Mesendoderm (in vitro differentiated cells): ENCODE results near the gene CRIM1.

Experiments used
- DNase-seq: peaks from one replicate; pipeline ENCODE4 v3.0.0; 2013
- H2AK5ac ChIP-seq: 2 replicates; pipeline ENCODE4 v1.6.1; 2013; ENCODE audit warnings: low read length, inconsistent platforms
- H2BK120ac ChIP-seq: 2 replicates; pipeline ENCODE4 v1.6.1; 2013; ENCODE audit warnings: low read depth, mild to moderate bottlenecking, low read length, moderate library complexity, mixed read lengths
- H2BK15ac ChIP-seq: replicated peaks from 2 replicates; pipeline ENCODE4 v1.6.1; 2013; ENCODE audit warnings: low read depth, mild to moderate bottlenecking, moderate library complexity
- H2BK5ac ChIP-seq: 2 replicates; pipeline ENCODE4 v1.6.1; 2013; ENCODE audit warnings: low read length, inconsistent platforms
- H3K18ac ChIP-seq: 2 replicates; pipeline ENCODE4 v1.6.1; 2013; ENCODE audit warnings: mild to moderate bottlenecking, low read length, mixed read lengths
- H3K23ac ChIP-seq: one replicate; pipeline ENCODE4 v1.6.1; 2013; ENCODE audit warnings: low read length
- H3K27ac ChIP-seq: 2 replicates; pipeline ENCODE4 v1.5.1; 2013; ENCODE audit warnings: low read depth, mild to moderate bottlenecking, inconsistent platforms, low read length, moderate library complexity
- H3K27me3 ChIP-seq: 2 replicates; pipeline ENCODE4 v1.6.1; 2013; ENCODE audit warnings: low read length, control low read depth, mild to moderate bottlenecking, inconsistent platforms; ENCODE audit not compliant: insufficient read depth, poor library complexity
- H3K36me3 ChIP-seq: 2 replicates; pipeline ENCODE4 v1.6.1; 2013; ENCODE audit warnings: low read length, inconsistent platforms; ENCODE audit not compliant: control insufficient read depth, insufficient read depth
- H3K4ac ChIP-seq: one replicate; pipeline ENCODE4 v1.6.1; 2013; ENCODE audit warnings: low read depth, mild to moderate bottlenecking, low read length, moderate library complexity
- H3K4me1 ChIP-seq: 2 replicates; pipeline ENCODE4 v1.6.1; 2013; ENCODE audit warnings: low read depth, low read length, inconsistent platforms; ENCODE audit not compliant: control insufficient read depth
- H3K4me2 ChIP-seq: 2 replicates; pipeline ENCODE4 v1.6.1; 2013; ENCODE audit warnings: low read length
- H3K4me3 ChIP-seq: 2 replicates; pipeline ENCODE4 v1.5.1; 2013; ENCODE audit warnings: mild to moderate bottlenecking, low read length
- H3K56ac ChIP-seq: one replicate; pipeline ENCODE4 v1.6.1; 2013; ENCODE audit warnings: low read length
- H3K79me1 ChIP-seq: 2 replicates; pipeline ENCODE4 v1.6.1; 2013; ENCODE audit warnings: low read length, inconsistent platforms
- H3K79me2 ChIP-seq: 2 replicates; pipeline ENCODE4 v1.6.1; 2013; ENCODE audit warnings: mild to moderate bottlenecking, low read length; ENCODE audit not compliant: control insufficient read depth, insufficient read depth
- H3K9ac ChIP-seq: 2 replicates; pipeline ENCODE4 v1.6.1; 2013; ENCODE audit warnings: low read length, inconsistent platforms
- H4K5ac ChIP-seq: one replicate; pipeline ENCODE4 v1.6.1; 2013; ENCODE audit warnings: low read length
- H4K8ac ChIP-seq: one replicate; pipeline ENCODE4 v1.6.1; 2013; ENCODE audit warnings: low read depth, mild to moderate bottlenecking, control low read depth, low read length, moderate library complexity
- WGBS: extraction: QIAGEN DNeasy Blood & Tissue Kit; methylation state at CpG from one replicate; pipeline ENCODE4 v1.1.7; 2013; ENCODE audit warnings: low lambda C conversion rate, missing lambda C conversion rate; ENCODE audit not compliant: insufficient coverage; ENCODE audit errors: extremely low coverage; 5-methylcytosine and 5-hydroxymethylcytosine counted together

The CRIM1 gene

DNA sequence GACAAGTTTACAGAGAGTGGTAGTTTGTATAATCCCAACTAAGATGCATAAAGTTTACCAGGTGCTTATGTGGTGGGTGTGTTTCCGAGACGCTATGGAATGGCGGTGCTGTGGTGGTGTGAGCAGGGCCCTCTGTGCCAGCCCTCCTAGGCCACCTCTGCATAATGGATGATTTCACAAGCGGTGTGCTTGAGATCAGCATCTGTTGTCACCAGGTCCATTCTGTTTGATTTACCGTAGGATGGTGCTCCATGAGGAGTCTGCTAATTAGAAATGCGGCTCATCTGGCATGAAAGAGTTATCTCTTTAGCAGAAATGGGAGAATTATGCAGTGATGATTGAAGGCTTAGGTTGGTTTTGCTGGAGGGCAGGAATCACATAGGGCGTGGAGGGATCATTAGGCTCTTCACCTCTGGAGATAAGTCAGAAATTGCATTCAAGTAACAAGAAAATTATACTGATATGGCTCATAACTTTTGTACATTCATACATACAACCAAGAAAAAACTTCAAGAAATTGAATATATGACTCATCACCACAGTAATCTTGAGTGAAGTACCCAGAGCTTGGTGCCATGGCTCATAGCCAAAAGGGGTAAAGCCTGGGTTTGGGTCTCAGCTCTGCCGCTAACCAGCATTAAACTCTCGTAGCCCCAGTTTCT lies 41.4 kb downstream of the CRIM1 start:
- H2BK120ac ChIP-seq, result no peak overlapping the region
- H3K4me3 ChIP-seq, result no peak overlapping the region
- H3K23ac ChIP-seq, result no peak overlapping the region
- no peak overlapping the region for H2BK15ac ChIP-seq
- no peak overlapping the region for H3K18ac ChIP-seq
- no peak overlapping the region for H3K4me2 ChIP-seq
- H3K27ac ChIP-seq, result no peak overlapping the region
- no peak overlapping the region for H4K8ac ChIP-seq
- no peaks in the 10 kb centered on the region for H3K36me3 ChIP-seq
- no peaks in the 10 kb centered on the region for H3K27me3 ChIP-seq
- peaks cover 38% of the 10 kb centered on the region for H3K79me2 ChIP-seq
- DNase-seq, result no peak
- H2AK5ac ChIP-seq, result no peak overlapping the region
- no peak overlapping the region for H3K9ac ChIP-seq
- no peak overlapping the region for H3K4ac ChIP-seq
- no peak overlapping the region for H4K5ac ChIP-seq
- WGBS, result no CpG with 5 or more reads among the region's 9 CpGs
- H3K79me1 ChIP-seq, result peaks cover 16% of the 10 kb centered on the region
- H3K56ac ChIP-seq, result no peak overlapping the region
- no peak overlapping the region for H2BK5ac ChIP-seq
- peaks cover 16% of the 10 kb centered on the region for H3K4me1 ChIP-seq

- no peak overlapping the region for H2BK120ac ChIP-seq
- H4K5ac ChIP-seq, result no peak overlapping the region
- peaks cover 38% of the 10 kb centered on the region for H3K79me2 ChIP-seq
- no peak for DNase-seq
- no peak overlapping the region for H3K4ac ChIP-seq
- H3K4me1 ChIP-seq, result peaks cover 16% of the 10 kb centered on the region
- no peak overlapping the region for H2BK5ac ChIP-seq
- H3K56ac ChIP-seq, result no peak overlapping the region
- H3K27ac ChIP-seq, result no peak overlapping the region
- peaks cover 18% of the 10 kb centered on the region for H3K79me1 ChIP-seq
- no peak overlapping the region for H2AK5ac ChIP-seq
- no peaks in the 10 kb centered on the region for H3K36me3 ChIP-seq
- H2BK15ac ChIP-seq, result no peak overlapping the region
- H3K4me2 ChIP-seq, result no peak overlapping the region
- H3K27me3 ChIP-seq, result no peaks in the 10 kb centered on the region
- H3K4me3 ChIP-seq, result no peak overlapping the region
- no peak overlapping the region for H4K8ac ChIP-seq
- H3K23ac ChIP-seq, result no peak overlapping the region
- H3K9ac ChIP-seq, result no peak overlapping the region
- no peak overlapping the region for H3K18ac ChIP-seq
- 100% methylated on average over 1 of the region's 7 CpGs for WGBS
Measured at GRCh38 chr2:36397728-36398413, 42.3 kb downstream of the CRIM1 start.

- Histone ChIP-seq H3K23ac (no peak overlapping the region), H3K4me2 (no peak overlapping the region), H3K18ac (no peak overlapping the region), H4K8ac (no peak overlapping the region), H2BK5ac (no peak overlapping the region), H2AK5ac (no peak overlapping the region), H3K27ac (no peak overlapping the region), H3K79me1 (peaks cover 18% of the 10 kb centered on the region), H3K36me3 (no peaks in the 10 kb centered on the region), H3K79me2 (peaks cover 38% of the 10 kb centered on the region), H2BK15ac (no peak overlapping the region), H3K56ac (no peak overlapping the region), H4K5ac (no peak overlapping the region), H3K9ac (no peak overlapping the region), H3K27me3 (no peaks in the 10 kb centered on the region), H3K4me3 (no peak overlapping the region), H3K4ac (no peak overlapping the region), H2BK120ac (no peak overlapping the region), H3K4me1 (peaks cover 14% of the 10 kb centered on the region)
- no CpG with 5 or more reads among the region's 2 CpGs for WGBS
- no peak for DNase-seq
Measured at GRCh38 chr2:36399050-36399449, 43.5 kb downstream of the CRIM1 start.

DNA sequence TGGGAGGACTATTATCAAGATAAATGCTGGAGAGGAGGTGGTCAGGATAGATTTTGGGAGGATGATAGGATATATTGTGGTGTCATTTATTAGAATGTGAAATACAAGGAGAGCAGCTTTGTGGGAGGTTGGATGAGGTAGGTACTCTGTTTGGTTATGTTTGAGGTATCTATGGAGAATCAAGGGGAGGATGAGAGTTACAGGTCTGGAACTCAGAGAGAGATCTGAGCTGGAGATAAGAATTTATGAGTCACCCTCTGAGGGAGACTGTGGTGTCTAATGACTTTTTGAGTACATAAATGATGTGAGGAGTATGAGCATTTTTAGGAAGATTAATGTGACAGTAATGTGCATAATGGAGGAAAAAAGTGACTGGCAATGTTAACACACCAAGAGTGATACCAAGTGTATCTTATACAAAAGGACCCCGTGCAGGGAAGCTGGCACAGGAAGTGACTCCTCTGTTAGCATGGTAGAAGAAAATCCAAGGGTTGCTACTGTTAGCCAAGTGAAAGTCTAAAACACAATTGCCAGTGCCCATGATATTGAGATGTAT lies 48.2 kb downstream of the CRIM1 start:
- H3K27me3 ChIP-seq, result no peaks in the 10 kb centered on the region
- H4K8ac ChIP-seq, result no peak overlapping the region
- no peak overlapping the region for H3K4me3 ChIP-seq
- H3K9ac ChIP-seq, result no peak overlapping the region
- no peak overlapping the region for H3K23ac ChIP-seq
- H3K4me1 ChIP-seq, result peaks cover 4% of the 10 kb centered on the region
- peaks cover 27% of the 10 kb centered on the region for H3K79me2 ChIP-seq
- H3K4ac ChIP-seq, result no peak overlapping the region
- no peak overlapping the region for H2BK5ac ChIP-seq
- no peak overlapping the region for H3K4me2 ChIP-seq
- no peak overlapping the region for H3K27ac ChIP-seq
- no peak overlapping the region for H2BK15ac ChIP-seq
- no peak overlapping the region for H3K18ac ChIP-seq
- peak; percentile 85 for DNase-seq
- no peak overlapping the region for H3K56ac ChIP-seq
- WGBS, result no CpG with 5 or more reads among the region's 1 CpG
- H2BK120ac ChIP-seq, result no peak overlapping the region
- H2AK5ac ChIP-seq, result no peak overlapping the region
- H3K36me3 ChIP-seq, result no peaks in the 10 kb centered on the region
- peaks cover 12% of the 10 kb centered on the region for H3K79me1 ChIP-seq
- H4K5ac ChIP-seq, result no peak overlapping the region

- Histone ChIP-seq H3K18ac (no peak overlapping the region), H3K36me3 (no peaks in the 10 kb centered on the region), H2BK5ac (no peak overlapping the region), H3K27ac (no peak overlapping the region), H2AK5ac (no peak overlapping the region), H3K9ac (no peak overlapping the region), H4K5ac (no peak overlapping the region), H3K79me2 (peaks cover 23% of the 10 kb centered on the region), H4K8ac (no peak overlapping the region), H3K56ac (no peak overlapping the region), H3K4me2 (no peak overlapping the region), H3K4ac (no peak overlapping the region), H2BK15ac (no peak overlapping the region), H3K4me3 (no peak overlapping the region), H3K79me1 (peaks cover 13% of the 10 kb centered on the region), H3K23ac (no peak overlapping the region), H2BK120ac (no peak overlapping the region), H3K4me1 (peaks cover 4% of the 10 kb centered on the region), H3K27me3 (no peaks in the 10 kb centered on the region)
- WGBS, result no CpG with 5 or more reads among the region's 3 CpGs
- DNase-seq, result no peak
Measured at GRCh38 chr2:36404318-36404717, 48.7 kb downstream of the CRIM1 start.
